NCI-H2196 treated with DMSO at 0.1 percent for 48 hours (cell line): ENCODE measurements around the gene LRRC8D.

Source experiments
- DNase-seq: peaks from one replicate; lab custom pipeline; 2025; ENCODE audit not compliant: unreplicated experiment; lab: John Stamatoyannopoulos, UW

Gene LRRC8D

GRCh38 chr1:89832496-89833127 is 11.8 kb downstream of the LRRC8D start:
- DNase-seq: no peak

- peak; percentile 10 for DNase-seq
These were observed 12.6 kb downstream of the LRRC8D start for GRCh38 chr1:89833183-89834082.

GRCh38 chr1:89834083-89834704 is 13.4 kb downstream of the LRRC8D start:
- no peak for DNase-seq

- DNase-seq: no peak
These were observed 15.6 kb downstream of the LRRC8D start for GRCh38 chr1:89836252-89837035.

- DNase-seq: no peak
These were observed 16.2 kb downstream of the LRRC8D start for GRCh38 chr1:89837036-89837481.

GRCh38 chr1:89837510-89837909 is 16.7 kb downstream of the LRRC8D start:
- DNase-seq: no peak

- DNase-seq: no peak
These were observed 18.7 kb downstream of the LRRC8D start for GRCh38 chr1:89839516-89839915.

GRCh38 chr1:89841507-89841906 is 20.7 kb downstream of the LRRC8D start:
- no peak for DNase-seq

- DNase-seq: no peak
These were observed 21.9 kb downstream of the LRRC8D start for GRCh38 chr1:89842567-89843272.

GRCh38 chr1:89843273-89844130 is 22.7 kb downstream of the LRRC8D start:
- DNase-seq: peak; percentile 44

GRCh38 chr1:89844241-89844807 is 23.5 kb downstream of the LRRC8D start:
- no peak for DNase-seq

GRCh38 chr1:89844860-89845259 is 24.0 kb downstream of the LRRC8D start:
- no peak for DNase-seq

GRCh38 chr1:89847191-89847729 is 26.4 kb downstream of the LRRC8D start:
- no peak for DNase-seq

GRCh38 chr1:89850844-89851415 is 30.1 kb downstream of the LRRC8D start:
- DNase-seq: no peak

GRCh38 chr1:89854140-89854539 is 33.3 kb downstream of the LRRC8D start:
- no peak for DNase-seq

- no peak for DNase-seq
These were observed 34.7 kb downstream of the LRRC8D start for GRCh38 chr1:89855413-89856123.

- DNase-seq: no peak
These were observed 42.5 kb downstream of the LRRC8D start for GRCh38 chr1:89863165-89863830.
